ENCODE measurements around the gene A4GALT. TPM values are rescaled to one million over a fixed set of nuclear protein-coding genes. Genes with fewer than 3 reads are reported as not detected.

Gene A4GALT
- total RNA-seq, 5 donors from 2014 or later (not counting 1 experiment from before 2014, with no cell fraction given): 0.26 to 0.60 (median 0.46) TPM; not detected in 2

- Histone ChIP-seq H3K27me3 (replicated peaks in 1 of 2; ENCODE audit: control insufficient read depth in 2 of 2, extremely low read depth in 1 of 2, insufficient read depth in 2 of 2, low read length in 1 of 2) (no peaks in the 10 kb centered on the region), H3K9me3 (no peaks in the 10 kb centered on the region), H3K4me1 (ENCODE audit: control insufficient read depth in 1 of 2, extremely low read depth in 1 of 2, insufficient read depth in 2 of 2, low read length in 2 of 2) (peaks cover 4 to 46% of the 10 kb centered on the region in 2 experiments), H3K27ac (ENCODE audit: low read length) (no peak overlapping the region), H3K4me3 (ENCODE audit: control insufficient read depth in 1 of 2, extremely low read depth in 1 of 2, low read length in 1 of 2) (no peak overlapping the region), H3K36me3 (ENCODE audit: control insufficient read depth in 2 of 2, extremely low read depth in 1 of 2, insufficient read depth in 1 of 2, low read length in 1 of 2) (no peaks in the 10 kb centered on the region)
- H3K4me3 Mint-ChIP-seq: no peak overlapping the region
- 94% methylated on average over 6 of the region's 14 CpGs for WGBS (ENCODE audit: insufficient coverage)
- no peaks in the 10 kb centered on the region for H3K36me3 Mint-ChIP-seq
- ATAC-seq (replicated peaks in 1 of 4) (no peak), DNase-seq (no peak)
- no peaks in the 10 kb centered on the region for H3K27me3 Mint-ChIP-seq
- ChIA-PET CTCF (interaction anchor here in 1 of 2 donors (0.6 kb wide), 1 partner anchor 13 kb away, joined by 4 read pairs; no protein-coding TSS in a partner anchor), POLR2A (no interaction called here)
- no peak overlapping the region for H3K27ac Mint-ChIP-seq
- H3K4me1 Mint-ChIP-seq: peaks cover 36 to 52% (median 39%) of the 10 kb centered on the region in 3 donors
- H3K9me3 Mint-ChIP-seq: no peaks in the 10 kb centered on the region
These were observed 76.8 kb downstream of the A4GALT start for GRCh38 chr22:42643634-42644421.

- Histone ChIP-seq H3K27me3 (replicated peaks in 1 of 2; ENCODE audit: control insufficient read depth in 2 of 2, extremely low read depth in 1 of 2, insufficient read depth in 2 of 2, low read length in 1 of 2) (no peaks in the 10 kb centered on the region), H3K4me3 (ENCODE audit: control insufficient read depth in 1 of 2, extremely low read depth in 1 of 2, low read length in 1 of 2) (no peak overlapping the region), H3K4me1 (ENCODE audit: control insufficient read depth in 1 of 2, extremely low read depth in 1 of 2, insufficient read depth in 2 of 2, low read length in 2 of 2) (peaks cover 0 to 38% of the 10 kb centered on the region in 2 experiments), H3K9me3 (no peaks in the 10 kb centered on the region), H3K36me3 (ENCODE audit: control insufficient read depth in 2 of 2, extremely low read depth in 1 of 2, insufficient read depth in 1 of 2, low read length in 1 of 2) (no peaks in the 10 kb centered on the region), H3K27ac (ENCODE audit: low read length) (no peak overlapping the region)
- CTCF ChIA-PET: no interaction called here
- Mint-ChIP-seq H3K36me3 (no peaks in the 10 kb centered on the region), H3K4me1 (peaks cover 31 to 44% (median 33%) of the 10 kb centered on the region in 3 donors), H3K27me3 (no peaks in the 10 kb centered on the region), H3K9me3 (no peaks in the 10 kb centered on the region), H3K27ac (no peak overlapping the region), H3K4me3 (no peak overlapping the region)
- POLR2A ChIA-PET: no interaction called here
- ATAC-seq (replicated peaks in 1 of 4) (no peak), DNase-seq (no peak)
- WGBS (ENCODE audit: insufficient coverage): 72% methylated on average over 3 of the region's 12 CpGs
These were observed 77.7 kb downstream of the A4GALT start for GRCh38 chr22:42642806-42643633.

Other genes with a start within 250 kb of the A4GALT start
- gene RRP7A, start 201.1 kb downstream of the A4GALT start, total RNA-seq: 10 to 100 TPM; 51.2 to 84.9 (median 54.4) TPM
- 1 to 10 TPM in 3 of 5 donors, under 1 TPM in 2; 0.70 to 1.6 (median 1.0) TPM for gene SERHL2, start 166.9 kb downstream of the A4GALT start, total RNA-seq
- gene POLDIP3, start 106.0 kb downstream of the A4GALT start, total RNA-seq: 10 to 100 TPM; 66.5 to 83.8 (median 81.0) TPM
- gene ATP5MGL, start 80.3 kb downstream of the A4GALT start, total RNA-seq: 1 to 10 TPM in 4 of 5 donors, under 1 TPM in 1; 0.79 to 5.0 (median 1.8) TPM
- gene CYB5R3, start 71.5 kb downstream of the A4GALT start, total RNA-seq: 10 to 100 TPM; 40.8 to 58.6 (median 51.0) TPM
- 10 to 100 TPM; 25.7 to 32.5 (median 30.2) TPM for gene ARFGAP3, start 136.4 kb upstream of the A4GALT start, total RNA-seq

Data from T-cell (primary cell).